Activated T-helper 17 cell treated with anti-CD3 and anti-CD28 coated beads, Interleukin-2, amount 50 U/mL, for 72 hours (primary cell): Measurements from ENCODE around the gene SLC38A1. TPM values are rescaled to one million over a fixed set of nuclear protein-coding genes. Genes with fewer than 3 reads are reported as not detected.
"Not testable (repeated sequence)": the region's sequence is repeated elsewhere in the genome, so short reads cannot be mapped to it uniquely, and the experiment has no call there.

Experiments
- ATAC-seq: fragments of 150-1000 bp; cut with Tn5 transposase; replicated peaks from 2 replicates; pipeline ENCODE4 v1.10.0; 2021; ENCODE audit warnings: mild to moderate bottlenecking, moderate library complexity
- H3K27ac Mint-ChIP-seq: one replicate; pipeline ENCODE4 v1.8.0; 2022; ENCODE audit warnings: mixed read lengths
- H3K27me3 Mint-ChIP-seq: one replicate; pipeline ENCODE4 v1.8.0; 2022; ENCODE audit warnings: mixed read lengths
- H3K36me3 Mint-ChIP-seq: one replicate; pipeline ENCODE4 v1.8.0; 2022; ENCODE audit warnings: low read depth, mild to moderate bottlenecking, mixed read lengths
- H3K4me1 Mint-ChIP-seq: one replicate; pipeline ENCODE4 v1.8.0; 2022; ENCODE audit warnings: mixed read lengths
- H3K4me3 Mint-ChIP-seq: one replicate; pipeline ENCODE4 v1.8.0; 2022; ENCODE audit warnings: mild to moderate bottlenecking, mixed read lengths
- H3K9me3 Mint-ChIP-seq: one replicate; pipeline ENCODE4 v1.8.0; 2022; ENCODE audit warnings: mixed read lengths
- total RNA-seq, 2 donors: library from RNA; stranded (reverse); gene quantifications; one replicate each; pipeline ENCODE4 v1.2.3, GENCODE V29; 2022

SLC38A1 gene
- 100 to 1,000 TPM; 161 to 192 TPM for total RNA-seq

DNA sequence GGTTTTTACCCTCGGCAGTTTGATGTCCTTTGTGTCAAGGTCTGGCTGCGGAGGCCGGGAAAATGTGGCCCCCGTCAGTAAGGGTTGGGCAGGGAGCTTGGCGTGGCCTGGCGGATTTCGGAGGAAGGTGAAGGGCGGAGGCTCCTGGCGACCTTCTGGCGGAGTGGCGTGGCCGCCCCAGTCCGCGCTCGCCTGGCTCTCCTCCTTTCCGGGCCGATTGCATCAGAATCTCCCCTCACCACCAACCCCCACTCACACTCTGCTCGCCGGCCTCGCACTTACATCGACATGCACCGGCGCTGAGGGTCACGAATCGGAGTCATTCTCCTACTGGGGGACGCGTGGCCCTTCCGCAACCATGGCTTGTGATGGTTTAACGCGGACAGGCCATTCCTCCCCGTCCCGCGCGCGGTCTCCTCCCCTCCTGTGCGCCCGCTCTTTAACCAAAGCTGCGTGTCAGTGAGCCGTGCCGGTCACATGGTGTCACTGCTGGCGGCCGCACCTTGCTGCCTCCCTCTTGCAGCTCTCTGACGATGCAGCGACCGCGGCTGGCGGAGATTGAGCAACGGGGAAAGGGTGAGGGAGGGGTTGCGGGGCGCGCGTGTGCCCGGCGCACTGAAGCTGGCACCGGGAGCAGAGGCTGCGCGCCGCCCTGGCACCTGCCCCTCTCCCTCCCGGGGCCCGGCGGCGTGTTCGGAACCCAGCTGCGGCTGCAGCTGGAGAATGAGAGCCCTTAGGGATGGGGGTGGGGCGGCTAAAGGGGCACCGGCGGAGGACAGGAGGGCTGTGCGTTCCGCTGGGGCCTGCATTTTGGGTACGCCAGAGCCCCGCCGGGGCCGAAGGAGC lies at the start of gene SLC38A1:
Gene SLC38A1, minus strand, starts transcription at position 461 of the 846 bp plus-strand sequence. CDS start 29,243 bp downstream, outside the sequence.
- peak; percentile 72 for ATAC-seq
- Mint-ChIP-seq H3K9me3 (no peaks in the 10 kb centered on the region), H3K36me3 (peaks cover 6% of the 10 kb centered on the region), H3K4me1 (peaks cover 23% of the 10 kb centered on the region), H3K27ac (no peak within 1 kb of the TSS), H3K4me3 (no peak within 1 kb of the TSS), H3K27me3 (no peaks in the 10 kb centered on the region)

DNA sequence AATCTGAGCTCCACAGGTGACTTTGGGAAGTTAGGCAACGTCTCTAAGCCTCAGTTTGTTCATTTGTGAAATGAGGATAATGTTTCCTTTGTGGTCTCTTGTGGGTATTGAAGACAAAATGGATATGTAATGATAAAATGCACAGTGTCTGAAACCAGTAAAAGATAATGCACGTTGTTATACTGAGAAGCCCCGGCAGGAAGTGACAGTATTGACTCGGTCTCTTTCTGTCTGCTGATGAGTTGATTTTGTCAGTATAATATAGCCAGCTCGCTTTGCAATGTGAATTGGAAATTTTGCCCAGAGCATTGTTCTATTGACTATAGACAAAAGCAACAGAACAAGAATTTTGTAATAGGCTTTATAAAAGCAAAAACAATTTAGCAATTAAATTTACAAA lies 49.2 kb upstream of the SLC38A1 start:
- peaks cover 7% of the 10 kb centered on the region for H3K27me3 Mint-ChIP-seq
- ATAC-seq = no peak
- H3K27ac Mint-ChIP-seq = no peak overlapping the region
- no peaks in the 10 kb centered on the region for H3K4me1 Mint-ChIP-seq
- H3K9me3 Mint-ChIP-seq = peaks cover 3% of the 10 kb centered on the region
- no peaks in the 10 kb centered on the region for H3K36me3 Mint-ChIP-seq
- no peak overlapping the region for H3K4me3 Mint-ChIP-seq

GRCh38 chr12:46304070-46304469 lies 35.2 kb upstream of the SLC38A1 start:
- Mint-ChIP-seq H3K27me3 (no peaks in the 10 kb centered on the region), H3K4me1 (no peaks in the 10 kb centered on the region), H3K9me3 (peaks cover 8% of the 10 kb centered on the region), H3K36me3 (no peaks in the 10 kb centered on the region), H3K27ac (no peak overlapping the region), H3K4me3 (no peak overlapping the region)
- no peak for ATAC-seq

DNA sequence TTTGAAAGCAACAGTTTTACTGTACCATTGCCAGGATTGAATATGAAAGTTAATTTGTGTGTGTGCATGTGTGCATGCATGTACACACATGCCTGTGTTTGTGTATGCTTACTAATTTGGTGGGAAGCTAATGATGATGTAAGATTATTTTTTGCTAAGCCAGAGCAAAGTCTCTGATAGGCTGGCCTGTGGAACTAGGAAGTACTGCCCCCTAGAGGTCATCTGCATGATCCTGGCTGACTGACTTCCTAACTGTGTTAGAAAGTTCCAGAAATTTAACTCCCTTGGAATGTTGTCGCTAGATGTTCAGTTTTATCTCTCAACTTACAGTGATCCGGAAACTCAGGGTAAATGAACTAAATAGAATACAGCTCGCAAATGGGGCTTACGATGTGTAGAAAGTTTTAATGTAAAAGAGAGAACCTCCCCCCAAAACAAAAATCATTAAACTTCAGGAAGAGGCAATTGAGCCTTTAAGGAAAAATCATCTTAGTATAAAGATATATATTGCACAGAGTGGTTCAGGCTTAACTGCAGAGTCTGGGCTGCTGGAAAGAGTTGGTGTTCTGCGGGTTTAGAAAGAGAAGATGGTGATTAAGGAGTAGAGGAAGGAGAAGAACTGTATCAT lies 34.3 kb upstream of the SLC38A1 start:
- Mint-ChIP-seq H3K27ac (no peak overlapping the region), H3K4me1 (no peaks in the 10 kb centered on the region)
- ATAC-seq = peak; percentile 89

GRCh38 chr12:46300910-46301309 lies 32.1 kb upstream of the SLC38A1 start:
- H3K4me3 Mint-ChIP-seq = no peak overlapping the region
- no peaks in the 10 kb centered on the region for H3K4me1 Mint-ChIP-seq
- ATAC-seq = no peak
- no peaks in the 10 kb centered on the region for H3K27me3 Mint-ChIP-seq
- H3K36me3 Mint-ChIP-seq = no peaks in the 10 kb centered on the region
- H3K9me3 Mint-ChIP-seq = no peaks in the 10 kb centered on the region
- H3K27ac Mint-ChIP-seq = no peak overlapping the region

More for the DNA sequence above, 34.3 kb upstream of the SLC38A1 start:
- H3K27me3 Mint-ChIP-seq = no peaks in the 10 kb centered on the region
- H3K9me3 Mint-ChIP-seq = peaks cover 6% of the 10 kb centered on the region
- no peak overlapping the region for H3K4me3 Mint-ChIP-seq
- no peaks in the 10 kb centered on the region for H3K36me3 Mint-ChIP-seq

DNA sequence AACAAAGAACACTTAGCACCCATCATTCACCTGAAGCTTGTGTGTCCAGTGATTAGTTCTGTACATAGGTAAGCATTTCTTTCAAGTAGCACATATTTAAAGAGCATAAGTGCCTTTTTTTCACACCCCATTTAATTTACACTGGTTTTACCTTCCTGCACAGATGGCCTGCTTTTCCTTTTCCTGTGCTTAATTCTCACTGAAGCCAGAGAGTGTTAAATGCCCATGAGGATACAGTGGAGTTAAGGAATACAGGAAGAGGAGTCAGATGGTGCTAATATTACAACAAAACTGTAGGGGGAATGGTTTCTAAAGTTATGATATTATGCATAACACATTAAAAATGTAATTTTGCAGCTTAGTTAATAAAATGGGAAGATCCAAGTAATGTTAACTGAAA lies 31.0 kb upstream of the SLC38A1 start:
- Mint-ChIP-seq H3K36me3 (no peaks in the 10 kb centered on the region), H3K4me1 (no peaks in the 10 kb centered on the region), H3K9me3 (no peaks in the 10 kb centered on the region), H3K27me3 (no peaks in the 10 kb centered on the region), H3K27ac (no peak overlapping the region), H3K4me3 (no peak overlapping the region)
- no peak for ATAC-seq

DNA sequence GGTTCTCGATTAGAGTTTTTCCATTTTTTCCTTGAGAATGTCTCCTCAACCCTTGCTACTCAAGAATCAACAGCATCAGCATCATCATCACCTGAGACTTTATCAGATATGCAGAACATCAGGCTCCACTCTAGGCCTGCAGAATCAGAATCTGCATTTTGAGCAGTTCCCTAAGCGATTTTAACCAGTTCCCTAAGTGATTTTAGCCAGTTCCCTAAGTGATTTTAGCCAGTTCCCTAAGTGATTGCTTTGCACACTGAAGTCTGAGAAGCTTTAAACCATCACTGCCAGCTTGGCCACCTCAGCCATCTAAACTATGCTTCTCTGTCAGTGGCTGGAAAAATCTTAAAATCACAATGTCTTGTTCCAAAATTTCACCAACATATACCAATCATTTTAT lies 29.4 kb upstream of the SLC38A1 start:
- Mint-ChIP-seq H3K4me1 (no peaks in the 10 kb centered on the region), H3K36me3 (no peaks in the 10 kb centered on the region), H3K27me3 (no peaks in the 10 kb centered on the region), H3K4me3 (no peak overlapping the region), H3K9me3 (no peaks in the 10 kb centered on the region), H3K27ac (no peak overlapping the region)
- ATAC-seq = no peak

DNA sequence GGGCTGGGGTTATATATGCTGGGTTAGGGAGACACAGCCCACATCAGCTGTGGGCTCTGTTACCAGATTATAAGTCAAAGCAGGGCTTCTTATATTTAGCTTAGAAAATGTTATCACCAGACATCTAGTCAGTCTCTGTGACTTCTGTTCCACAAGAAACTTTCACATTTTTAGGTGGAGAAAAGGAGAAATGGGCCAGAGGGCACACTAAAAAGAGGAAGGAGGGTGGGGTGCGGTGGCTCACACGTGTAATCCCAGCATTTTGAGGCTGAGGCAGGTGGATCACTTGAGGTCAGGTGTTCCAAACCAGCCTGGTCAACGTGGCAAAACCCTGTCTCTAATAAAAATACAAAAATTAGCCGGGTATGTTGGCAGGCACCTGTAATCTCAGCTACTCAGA lies 28.0 kb upstream of the SLC38A1 start:
- H3K4me3 Mint-ChIP-seq = no peak overlapping the region
- peaks cover 5% of the 10 kb centered on the region for H3K9me3 Mint-ChIP-seq
- no peaks in the 10 kb centered on the region for H3K27me3 Mint-ChIP-seq
- H3K27ac Mint-ChIP-seq = no peak overlapping the region
- no peaks in the 10 kb centered on the region for H3K4me1 Mint-ChIP-seq
- no peak for ATAC-seq
- no peaks in the 10 kb centered on the region for H3K36me3 Mint-ChIP-seq

GRCh38 chr12:46292754-46293402 lies 24.0 kb upstream of the SLC38A1 start:
- Mint-ChIP-seq H3K4me1 (no peaks in the 10 kb centered on the region), H3K9me3 (peaks cover 15% of the 10 kb centered on the region), H3K36me3 (no peaks in the 10 kb centered on the region), H3K27me3 (no peaks in the 10 kb centered on the region), H3K4me3 (no peak overlapping the region), H3K27ac (no peak overlapping the region)
- no peak for ATAC-seq

DNA sequence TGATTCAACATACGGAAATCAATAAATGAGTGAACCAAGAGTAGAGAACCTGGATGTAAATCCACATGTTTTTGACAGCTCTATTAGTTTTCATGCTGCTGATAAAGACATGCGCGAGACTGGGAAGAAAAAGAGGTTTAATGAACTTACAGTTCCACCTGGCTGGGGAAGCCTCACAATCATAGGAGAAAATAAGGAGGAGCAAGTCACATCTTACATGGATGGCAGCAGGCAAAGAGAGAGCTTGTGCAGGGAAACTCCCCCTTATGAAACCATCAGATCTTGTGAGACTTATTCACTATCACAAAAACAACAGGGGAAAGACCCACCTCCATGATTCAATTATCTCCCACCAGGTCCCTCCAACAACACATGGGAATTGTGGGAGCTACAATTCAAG lies 23.1 kb upstream of the SLC38A1 start:
- H3K9me3 Mint-ChIP-seq = peaks cover 15% of the 10 kb centered on the region
- not testable (repeated sequence) for H3K36me3 Mint-ChIP-seq, H3K27me3 Mint-ChIP-seq, H3K4me1 Mint-ChIP-seq, ATAC-seq, H3K4me3 Mint-ChIP-seq, H3K27ac Mint-ChIP-seq

DNA sequence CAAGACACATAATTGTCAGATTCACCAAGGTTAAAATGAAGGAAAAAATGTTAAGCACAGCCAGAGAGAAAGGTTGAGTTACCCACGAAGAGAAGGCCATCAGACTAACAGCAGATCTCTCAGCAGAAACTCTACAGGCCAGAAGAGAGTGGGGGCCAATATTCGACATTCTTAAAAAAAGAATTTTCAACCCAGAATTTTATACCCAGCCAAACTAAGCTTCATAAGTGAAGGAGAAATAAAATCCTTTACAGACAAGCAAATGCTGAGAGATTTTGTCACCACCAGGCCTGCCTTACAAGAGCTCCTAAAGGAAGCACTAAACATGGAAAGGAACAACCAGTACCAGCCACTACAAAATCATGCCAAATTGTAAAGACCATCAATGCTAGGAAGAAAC lies 16.3 kb upstream of the SLC38A1 start:
- not testable (repeated sequence) for H3K27me3 Mint-ChIP-seq, H3K27ac Mint-ChIP-seq, ATAC-seq, H3K4me3 Mint-ChIP-seq, H3K36me3 Mint-ChIP-seq, H3K4me1 Mint-ChIP-seq
- H3K9me3 Mint-ChIP-seq = peaks cover 29% of the 10 kb centered on the region

- H3K4me3 Mint-ChIP-seq = no peak overlapping the region
- no peak for ATAC-seq
- no peaks in the 10 kb centered on the region for H3K36me3 Mint-ChIP-seq
- H3K9me3 Mint-ChIP-seq = peaks cover 29% of the 10 kb centered on the region
- no peaks in the 10 kb centered on the region for H3K4me1 Mint-ChIP-seq
- H3K27ac Mint-ChIP-seq = no peak overlapping the region
- H3K27me3 Mint-ChIP-seq = peaks cover 3% of the 10 kb centered on the region
Measured at GRCh38 chr12:46282829-46283228, 14.0 kb upstream of the SLC38A1 start.

DNA sequence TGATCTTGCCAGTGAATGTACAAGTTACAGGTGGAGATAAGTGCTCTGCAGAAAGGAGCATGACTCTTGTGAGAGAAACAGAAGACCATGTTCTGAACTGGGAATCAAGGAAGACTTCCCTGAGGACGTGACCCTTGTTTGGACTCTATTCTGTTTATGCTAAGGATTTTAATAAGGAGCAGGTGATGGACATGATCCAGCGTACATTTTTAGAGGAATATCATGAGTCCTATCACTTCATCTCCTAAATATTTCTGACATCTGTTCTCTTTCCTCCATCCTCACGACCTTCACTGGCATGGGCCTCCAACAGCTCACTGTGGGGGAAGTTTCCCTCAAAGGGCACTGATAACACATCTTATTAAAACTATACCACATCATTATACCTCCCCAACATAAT lies 7.9 kb upstream of the SLC38A1 start:
- H3K27me3 Mint-ChIP-seq = no peaks in the 10 kb centered on the region
- no peak overlapping the region for H3K4me3 Mint-ChIP-seq
- peaks cover 4% of the 10 kb centered on the region for H3K4me1 Mint-ChIP-seq
- no peak for ATAC-seq
- H3K36me3 Mint-ChIP-seq = peaks cover 14% of the 10 kb centered on the region
- no peak overlapping the region for H3K27ac Mint-ChIP-seq
- no peaks in the 10 kb centered on the region for H3K9me3 Mint-ChIP-seq

GRCh38 chr12:46271863-46272262 lies 3.0 kb upstream of the SLC38A1 start:
- Mint-ChIP-seq H3K27ac (no peak overlapping the region), H3K36me3 (peaks cover 20% of the 10 kb centered on the region), H3K9me3 (no peaks in the 10 kb centered on the region), H3K27me3 (no peaks in the 10 kb centered on the region), H3K4me3 (no peak overlapping the region), H3K4me1 (peaks cover 18% of the 10 kb centered on the region)
- no peak for ATAC-seq
